Common myeloid progenitor, CD34-positive (primary cell): ENCODE measurements around the gene SUPT7L.

Source experiments
- CTCF ChIA-PET: fragments of 350-600 bp; sonication (Branson Sonifier 250); formaldehyde crosslinking; loops from one replicate; lab custom pipeline; 2021; ENCODE audit warnings: antibody characterized with exemption; lab: Charles Lee
- POLR2A ChIA-PET: fragments of 350-600 bp; sonication (Branson Sonifier 250); formaldehyde crosslinking; loops from one replicate; lab custom pipeline; 2021; ENCODE audit warnings: antibody characterized with exemption; lab: Charles Lee
- DNase-seq, 3 donors: peaks; one replicate each; pipeline versions ENCODE4 v3.0.0 to v3.0.0-alpha.2; 2013
- H3K27ac ChIP-seq, 2 experiments: 1 replicate in 1 of 2; 2 replicates in 1 of 2; pipeline ENCODE4 v1.7.0; 2013; ENCODE audit warnings: inconsistent platforms in 2 of 2, low read length in 2 of 2, mild to moderate bottlenecking in 2 of 2, low read depth in 1 of 2, moderate library complexity in 1 of 2; ENCODE audit not compliant: severe bottlenecking in 2 of 2, insufficient read depth in 1 of 2, poor library complexity in 1 of 2
- H3K27me3 ChIP-seq, 5 experiments: replicated peaks in 2 of 5; 1 replicate in 3 of 5; 2 replicates in 2 of 5; pipeline versions ENCODE4 v1.6.1 to v1.7.0; 2013; ENCODE audit warnings: low read length in 4 of 5, mild to moderate bottlenecking in 2 of 5, moderate library complexity in 2 of 5, inconsistent platforms in 1 of 5; ENCODE audit not compliant: insufficient read depth in 5 of 5, control insufficient read depth in 4 of 5
- H3K36me3 ChIP-seq, 4 experiments: 1 replicate in 2 of 4; 2 replicates in 2 of 4; pipeline versions ENCODE4 v1.6.1 to v1.7.0; 2013; ENCODE audit warnings: low read length in 3 of 4, control low read depth in 1 of 4, mild to moderate bottlenecking in 1 of 4; ENCODE audit not compliant: control insufficient read depth in 4 of 4, insufficient read depth in 4 of 4
- H3K4me1 ChIP-seq, 4 experiments: 1 replicate in 3 of 4; 2 replicates in 1 of 4; pipeline versions ENCODE4 v1.6.1 to v1.7.1; 2013; ENCODE audit warnings: low read length in 3 of 4, mild to moderate bottlenecking in 3 of 4, control low read depth in 1 of 4, inconsistent platforms in 1 of 4, moderate library complexity in 1 of 4; ENCODE audit not compliant: control insufficient read depth in 4 of 4, insufficient read depth in 4 of 4; ENCODE audit errors: control extremely low read depth in 1 of 4
- H3K4me3 ChIP-seq, 7 experiments: 1 replicate in 4 of 7; 2 replicates in 3 of 7; pipeline versions ENCODE4 v1.5.1 to v1.7.0; 2013; ENCODE audit warnings: mild to moderate bottlenecking in 7 of 7, low read length in 6 of 7, moderate library complexity in 6 of 7, inconsistent platforms in 2 of 7, low read depth in 2 of 7, control low read depth in 1 of 7; ENCODE audit not compliant: insufficient read depth in 4 of 7, control insufficient read depth in 1 of 7; ENCODE audit errors: extremely low read depth in 1 of 7
- H3K9me3 ChIP-seq, 5 experiments: 1 replicate in 4 of 5; 2 replicates in 1 of 5; pipeline versions ENCODE4 v1.6.1 to v1.7.1; 2013; ENCODE audit warnings: low read length in 4 of 5, mild to moderate bottlenecking in 2 of 5, inconsistent platforms in 1 of 5, low read depth in 1 of 5, moderate library complexity in 1 of 5; ENCODE audit not compliant: control insufficient read depth in 4 of 5, insufficient read depth in 2 of 5; ENCODE audit errors: control extremely low read depth in 1 of 5
- WGBS: methylation state at CpG from one replicate; pipeline ENCODE4 v1.1.5; 2013; ENCODE audit not compliant: insufficient coverage; 5-methylcytosine and 5-hydroxymethylcytosine counted together

SUPT7L gene

GRCh38 chr2:27672723-27673486, 9.5 kb upstream of the SUPT7L start:
- no peaks in the 10 kb centered on the region for H3K9me3 ChIP-seq
- no peak overlapping the region for H3K4me3 ChIP-seq
- peaks cover 27 to 67% (median 43%) of the 10 kb centered on the region in 4 experiments for H3K36me3 ChIP-seq
- H3K27ac ChIP-seq: no peak overlapping the region
- no peaks in the 10 kb centered on the region for H3K27me3 ChIP-seq
- ChIA-PET POLR2A (no interaction called here), CTCF (interaction anchor here (1.1 to 3.5 kb wide), 3 partner anchors 9 to 11 kb away, joined by 4 to 20 read pairs (median 6); partner anchors contain the start of gene SLC4A1AP)
- WGBS: 92% methylated on average over 3 of the region's 5 CpGs
- no peaks in the 10 kb centered on the region for H3K4me1 ChIP-seq
- DNase-seq: no peak

- no peak overlapping the region for H3K27ac ChIP-seq
- ChIA-PET CTCF (interaction anchor here (1.0 kb wide), 2 partner anchors 12 to 23 kb away, joined by 3 read pairs; no protein-coding TSS in a partner anchor), POLR2A (no interaction called here)
- no peak for DNase-seq
- no peaks in the 10 kb centered on the region for H3K9me3 ChIP-seq
- peaks cover 0 to 10% (median 4%) of the 10 kb centered on the region in 4 experiments for H3K4me1 ChIP-seq
- H3K4me3 ChIP-seq: no peak overlapping the region
- no peaks in the 10 kb centered on the region for H3K27me3 ChIP-seq
- H3K36me3 ChIP-seq: peaks cover 27 to 59% (median 35%) of the 10 kb centered on the region in 4 experiments
- WGBS: no CpG with 5 or more reads among the region's 4 CpGs
Measured at GRCh38 chr2:27671235-27671634, 7.8 kb upstream of the SUPT7L start.

GRCh38 chr2:27667446-27667845, 4.0 kb upstream of the SUPT7L start:
- no CpG with 5 or more reads among the region's 1 CpG for WGBS
- Histone ChIP-seq H3K4me3 (no peak overlapping the region), H3K27me3 (no peaks in the 10 kb centered on the region), H3K27ac (peak overlapping the region in 1 of 2 experiments; percentile 14), H3K36me3 (peaks cover 13 to 36% (median 20%) of the 10 kb centered on the region in 4 experiments), H3K9me3 (no peaks in the 10 kb centered on the region), H3K4me1 (peaks cover 9 to 32% (median 22%) of the 10 kb centered on the region in 4 experiments)
- POLR2A ChIA-PET: no interaction called here
- peak in 2 of 3 donors; percentile 5 to 7 for DNase-seq
- CTCF ChIA-PET: interaction anchor here (1.0 to 7.3 kb wide), 2 partner anchors 15 to 24 kb away, joined by 3 to 57 read pairs; no protein-coding TSS in a partner anchor

- POLR2A ChIA-PET: no interaction called here
- 94% methylated on average over 14 of the region's 16 CpGs for WGBS
- Histone ChIP-seq H3K9me3 (no peaks in the 10 kb centered on the region), H3K27me3 (no peaks in the 10 kb centered on the region), H3K27ac (peak overlapping the region in 1 of 2 experiments; percentile 96), H3K36me3 (peaks cover 15 to 40% (median 36%) of the 10 kb centered on the region in 4 experiments), H3K4me1 (peaks cover 12 to 35% (median 25%) of the 10 kb centered on the region in 4 experiments), H3K4me3 (peak overlapping the region; percentile 82 to 99 (median 92))
- DNase-seq: no peak
- CTCF ChIA-PET: interaction anchor here (1.3 to 7.3 kb wide), 3 partner anchors 9 to 18 kb away, joined by 3 to 57 read pairs (median 6); no protein-coding TSS in a partner anchor
Measured at GRCh38 chr2:27664622-27665363, 1.4 kb upstream of the SUPT7L start.

- H3K4me1 ChIP-seq: peaks cover 12 to 35% (median 25%) of the 10 kb centered on the region in 4 experiments
- peak overlapping the region; percentile 94 to 96 for H3K27ac ChIP-seq
- H3K9me3 ChIP-seq: no peaks in the 10 kb centered on the region
- peaks cover 14 to 41% (median 35%) of the 10 kb centered on the region in 4 experiments for H3K36me3 ChIP-seq
- CTCF ChIA-PET: interaction anchor here (0.8 to 7.3 kb wide), 5 partner anchors 9 to 932 kb away, joined by 3 to 57 read pairs (median 5); no protein-coding TSS in a partner anchor
- no peaks in the 10 kb centered on the region for H3K27me3 ChIP-seq
- 6% methylated on average over 26 of the region's 28 CpGs for WGBS
- no peak for DNase-seq
- peak overlapping the region; percentile 82 to 99 (median 92) for H3K4me3 ChIP-seq
- POLR2A ChIA-PET: no interaction called here
Measured at GRCh38 chr2:27664154-27664574, 750 bp upstream of the SUPT7L start.

GRCh38 chr2:27661371-27661770, 2.0 kb downstream of the SUPT7L start:
- H3K27me3 ChIP-seq: no peaks in the 10 kb centered on the region
- no peak overlapping the region for H3K4me3 ChIP-seq
- peaks cover 20 to 48% (median 36%) of the 10 kb centered on the region in 4 experiments for H3K36me3 ChIP-seq
- 100% methylated on average over 1 of the region's 1 CpG for WGBS
- no peak overlapping the region for H3K27ac ChIP-seq
- H3K4me1 ChIP-seq: peaks cover 12 to 26% (median 20%) of the 10 kb centered on the region in 4 experiments
- POLR2A ChIA-PET: no interaction called here
- DNase-seq: no peak
- H3K9me3 ChIP-seq: no peaks in the 10 kb centered on the region
- CTCF ChIA-PET: no interaction called here
